SH-SY5Y (cell line): Measurements from ENCODE around the gene GPX4.

ENCODE experiments used
- GATA2 ChIP-seq: IDR thresholded peaks from 2 replicates; pipeline ENCODE4 v1.6.1; 2011; ENCODE audit warnings: mild to moderate bottlenecking, low read depth, low read length
- GATA3 ChIP-seq: IDR thresholded peaks from 2 replicates; pipeline ENCODE4 v1.6.1; 2011; ENCODE audit warnings: low read depth, mild to moderate bottlenecking, low read length, moderate library complexity

- TF ChIP-seq GATA2 (no peak), GATA3 (no peak)
These were observed 665 bp downstream of the GPX4 start for GRCh38 chr19:1104311-1105007.
